H9 (cell line): ENCODE data around the gene NEXN. TPM values are rescaled to one million over a fixed set of nuclear protein-coding genes. Genes with fewer than 3 reads are reported as not detected.
A peak's percentile ranks its signal among the peaks of the same experiment; 100 is the strongest.

ENCODE experiments used
- DNase-seq: peaks from one replicate; pipeline ENCODE4 v3.0.0-alpha.2; 2017
- H2AFZ ChIP-seq: one replicate; pipeline ENCODE4 v1.6.1; 2013; ENCODE audit warnings: mild to moderate bottlenecking, low read length, control low read depth, moderate library complexity
- H2AK5ac ChIP-seq: 2 replicates; pipeline ENCODE4 v1.6.1; 2013; ENCODE audit warnings: low read length, control low read depth, mixed read lengths; ENCODE audit not compliant: insufficient read length
- H2BK120ac ChIP-seq: one replicate; pipeline ENCODE4 v1.6.1; 2013; ENCODE audit warnings: low read depth, mild to moderate bottlenecking, low read length, control low read depth, inconsistent platforms; ENCODE audit not compliant: poor library complexity, severe bottlenecking
- H2BK12ac ChIP-seq: 2 replicates; pipeline ENCODE4 v1.6.1; 2013; ENCODE audit warnings: low read length, control low read depth, mixed read lengths, low read depth; ENCODE audit not compliant: insufficient read length
- H2BK15ac ChIP-seq: 2 replicates; pipeline ENCODE4 v1.6.1; 2013; ENCODE audit warnings: low read depth, low read length, control low read depth
- H2BK20ac ChIP-seq: one replicate; pipeline ENCODE4 v1.6.1; 2013; ENCODE audit warnings: low read depth, mild to moderate bottlenecking, low read length, control low read depth, inconsistent platforms; ENCODE audit not compliant: poor library complexity, severe bottlenecking
- H2BK5ac ChIP-seq: 2 replicates; pipeline ENCODE4 v1.6.1; 2013; ENCODE audit warnings: low read length, control low read depth, mixed read lengths; ENCODE audit not compliant: insufficient read length
- H3K14ac ChIP-seq: 2 replicates; pipeline ENCODE4 v1.6.1; 2013; ENCODE audit warnings: low read length, control low read depth; ENCODE audit not compliant: insufficient read depth
- H3K18ac ChIP-seq: 2 replicates; pipeline ENCODE4 v1.6.1; 2013; ENCODE audit warnings: low read depth, mild to moderate bottlenecking, mixed read lengths, low read length, control low read depth; ENCODE audit not compliant: insufficient read length
- H3K23ac ChIP-seq: 2 replicates; pipeline ENCODE4 v1.6.1; 2013; ENCODE audit warnings: low read length, control low read depth, mixed read lengths, low read depth; ENCODE audit not compliant: insufficient read length
- H3K23me2 ChIP-seq: 2 replicates; pipeline ENCODE4 v1.6.1; 2013; ENCODE audit warnings: low read depth, mild to moderate bottlenecking, mixed read lengths, low read length, control low read depth; ENCODE audit not compliant: insufficient read length, poor library complexity, severe bottlenecking
- H3K27ac ChIP-seq: 2 replicates; pipeline ENCODE4 v1.5.1; 2013; ENCODE audit warnings: low read length, control low read depth, mixed read lengths, low read depth; ENCODE audit not compliant: insufficient read length
- H3K27me3 ChIP-seq: 2 replicates; pipeline ENCODE4 v1.6.1; 2013; ENCODE audit warnings: low read length, control low read depth, inconsistent platforms; ENCODE audit not compliant: insufficient read depth
- H3K4ac ChIP-seq: 2 replicates; pipeline ENCODE4 v1.6.1; 2013; ENCODE audit warnings: low read depth, mild to moderate bottlenecking, control low read depth, inconsistent platforms, low read length, moderate library complexity
- H3K4me1 ChIP-seq: 2 replicates; pipeline ENCODE4 v1.6.1; 2013; ENCODE audit warnings: low read length, control low read depth, inconsistent platforms; ENCODE audit not compliant: insufficient read depth
- H3K4me2 ChIP-seq: 2 replicates; pipeline ENCODE4 v1.6.1; 2013; ENCODE audit warnings: low read length, control low read depth, mixed read lengths; ENCODE audit not compliant: insufficient read length, insufficient read depth
- H3K56ac ChIP-seq: 2 replicates; pipeline ENCODE4 v1.6.1; 2013; ENCODE audit warnings: low read depth, mild to moderate bottlenecking, mixed read lengths, low read length, control low read depth; ENCODE audit not compliant: insufficient read length
- H3K79me1 ChIP-seq: 2 replicates; pipeline ENCODE4 v1.6.1; 2013; ENCODE audit warnings: low read depth, mild to moderate bottlenecking, moderate library complexity, low read length, control low read depth, inconsistent platforms; ENCODE audit not compliant: insufficient read depth, poor library complexity, severe bottlenecking
- H3K79me2 ChIP-seq: 2 replicates; pipeline ENCODE4 v1.6.1; 2013; ENCODE audit warnings: low read length, control low read depth, inconsistent platforms; ENCODE audit not compliant: insufficient read depth
- H3K9ac ChIP-seq: 2 replicates; pipeline ENCODE4 v1.6.1; 2013; ENCODE audit warnings: low read length, control low read depth, mixed read lengths; ENCODE audit not compliant: insufficient read length; ENCODE audit errors: extremely low read depth
- H3K9me3 ChIP-seq: one replicate; pipeline ENCODE4 v1.6.1; 2013; ENCODE audit warnings: low read depth, low read length, inconsistent platforms; ENCODE audit not compliant: control insufficient read depth
- H3T11ph ChIP-seq: one replicate; pipeline ENCODE4 v1.6.1; 2013; ENCODE audit warnings: mild to moderate bottlenecking, low read length, control low read depth, inconsistent platforms
- H4K20me1 ChIP-seq: one replicate; pipeline ENCODE4 v1.6.1; 2013; ENCODE audit not compliant: control insufficient read depth, insufficient read length, insufficient read depth
- H4K5ac ChIP-seq: 2 replicates; pipeline ENCODE4 v1.6.1; 2013; ENCODE audit warnings: low read depth, mild to moderate bottlenecking, mixed read lengths, low read length, control low read depth; ENCODE audit not compliant: insufficient read length
- H4K8ac ChIP-seq: replicated peaks from 2 replicates; pipeline ENCODE4 v1.6.1; 2013; ENCODE audit warnings: low read length, control low read depth, mixed read lengths, low read depth; ENCODE audit not compliant: insufficient read length
- H4K91ac ChIP-seq: 2 replicates; pipeline ENCODE4 v1.6.1; 2013; ENCODE audit warnings: low read depth, mild to moderate bottlenecking, moderate library complexity, mixed read lengths, low read length, control low read depth; ENCODE audit not compliant: insufficient read length
- H3K27ac Mint-ChIP-seq, 3 experiments: 2 replicates in 2 of 3; 3 replicates in 1 of 3; pipeline ENCODE4 v1.8.0; 2020 to 2021; ENCODE audit warnings: mixed read lengths in 3 of 3, mild to moderate bottlenecking in 1 of 3, moderate library complexity in 1 of 3
- H3K27me3 Mint-ChIP-seq: 2 replicates; pipeline ENCODE4 v1.8.0; 2021; ENCODE audit warnings: low read depth, mild to moderate bottlenecking, moderate library complexity, mixed read lengths
- H3K36me3 Mint-ChIP-seq, 3 experiments: 2 replicates in 2 of 3; 3 replicates in 1 of 3; pipeline ENCODE4 v1.8.0; 2020 to 2021; ENCODE audit warnings: low read depth in 3 of 3, mixed read lengths in 3 of 3; ENCODE audit not compliant: insufficient read depth in 1 of 3
- H3K4me1 Mint-ChIP-seq, 2 experiments: 2 replicates each; pipeline ENCODE4 v1.8.0; 2020; ENCODE audit warnings: mixed read lengths in 2 of 2
- H3K4me3 Mint-ChIP-seq, 2 experiments: 2 replicates in 1 of 2; 3 replicates in 1 of 2; pipeline ENCODE4 v1.8.0; 2020 to 2021; ENCODE audit warnings: mild to moderate bottlenecking in 2 of 2, mixed read lengths in 2 of 2, moderate library complexity in 1 of 2
- H3K9me3 Mint-ChIP-seq, 2 experiments: 2 replicates in 1 of 2; 3 replicates in 1 of 2; pipeline ENCODE4 v1.8.0; 2020; ENCODE audit warnings: mild to moderate bottlenecking in 2 of 2, mixed read lengths in 2 of 2, moderate library complexity in 1 of 2
- whole genome bisulfite sequencing: extraction: QIAGEN DNeasy Blood & Tissue Kit; methylation state at CpG from one replicate; pipeline ENCODE4 v1.1.7; 2013; ENCODE audit warnings: missing lambda C conversion rate, low lambda C conversion rate, mixed read lengths; ENCODE audit not compliant: insufficient read length; ENCODE audit errors: extremely low coverage; 5-methylcytosine and 5-hydroxymethylcytosine counted together
- total RNA-seq: library from RNA; stranded (reverse); gene quantifications from 2 replicates; pipeline ENCODE4 v1.2.1, GENCODE V29; 2021
- TF ChIP-seq, protein P1 (sequence below): fragments of 200-600 bp; sonication (generic); conservative IDR thresholded peaks from 3 replicates; pipeline ENCODE4 v1.8.0; 2021; ENCODE audit warnings: antibody characterized with exemption, mild to moderate bottlenecking

Gene NEXN
- total RNA-seq, 1 experiment from 2014 or later, result 3.2 TPM

DNA sequence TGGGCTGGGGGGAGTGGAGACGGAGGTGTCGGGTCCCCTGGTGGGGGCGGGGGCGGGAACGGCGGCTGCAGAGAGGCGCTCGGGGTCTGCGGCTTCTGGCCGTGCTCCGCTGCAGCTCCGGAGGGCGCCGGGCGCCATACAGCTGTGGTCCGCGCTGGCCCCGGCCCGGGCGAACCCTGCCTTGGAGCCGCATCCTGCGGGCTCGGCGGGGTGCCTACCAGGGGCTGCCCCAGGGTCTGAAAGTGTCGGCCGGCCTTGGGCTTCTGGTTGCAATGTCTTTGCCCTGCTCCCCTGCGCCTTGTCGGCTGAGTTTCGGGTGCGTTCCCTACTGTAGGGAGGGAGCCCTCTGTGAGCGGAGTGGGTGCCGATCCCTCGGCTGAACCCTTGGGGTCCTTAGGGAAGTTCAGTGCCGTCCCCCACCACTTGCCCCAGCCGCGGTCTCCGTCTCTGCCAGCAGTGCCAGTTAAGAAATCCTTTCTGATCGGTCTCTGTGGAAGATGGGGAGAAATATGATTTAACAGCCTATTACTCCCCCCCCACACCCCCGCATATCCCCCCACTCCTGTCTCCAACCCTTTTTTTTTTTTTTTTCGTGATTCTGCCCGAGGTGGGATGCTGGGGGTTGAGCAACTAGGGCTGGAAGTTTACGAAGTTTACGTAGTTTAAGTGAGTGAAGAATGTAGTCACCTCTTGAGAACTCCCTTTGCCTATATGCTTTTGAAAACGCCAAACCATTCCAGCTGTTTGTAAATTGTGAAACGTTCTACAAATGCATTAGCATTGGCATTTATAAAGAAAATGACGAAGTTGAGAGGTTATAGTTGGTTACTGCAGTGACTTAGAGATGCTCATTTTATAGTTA is 588 bp downstream of the NEXN start:
- Histone ChIP-seq H3K27ac (no peak overlapping the region), H4K20me1 (no peaks in the 10 kb centered on the region), H2BK12ac (no peak overlapping the region), H2BK15ac (no peak overlapping the region), H2AFZ (peak overlapping the region; percentile 24), H2BK120ac (peak overlapping the region; percentile 71), H3K4me1 (no peaks in the 10 kb centered on the region), H4K5ac (no peak overlapping the region), H3K18ac (peak overlapping the region; percentile 88), H2AK5ac (no peak overlapping the region), H3K14ac (peak overlapping the region; percentile 94), H3K9me3 (no peaks in the 10 kb centered on the region), H4K91ac (no peak overlapping the region), H3K79me2 (no peaks in the 10 kb centered on the region), H4K8ac (no peak overlapping the region), H3K4ac (no peak overlapping the region), H3T11ph (no peak overlapping the region), H3K56ac (no peak overlapping the region), H3K23ac (no peak overlapping the region), H3K23me2 (no peaks in the 10 kb centered on the region), H3K9ac (peak overlapping the region; percentile 74), H3K4me2 (peak overlapping the region; percentile 51), H2BK20ac (no peak overlapping the region), H3K27me3 (no peaks in the 10 kb centered on the region), H3K79me1 (no peaks in the 10 kb centered on the region), H2BK5ac (no peak overlapping the region)
- Mint-ChIP-seq H3K4me3 (peak overlapping the region; percentile 89 to 96), H3K9me3 (no peaks in the 10 kb centered on the region; a peak in 1 of 5 replicates), H3K27ac (peak overlapping the region; percentile 74 to 99 (median 92)), H3K27me3 (peaks cover 1% of the 10 kb centered on the region; the same call in 1 of the 2 replicates), H3K36me3 (peaks cover 0 to 2% (median 0%) of the 10 kb centered on the region in 3 experiments; a peak in 1 of 7 replicates), H3K4me1 (peaks cover 9 to 12% of the 10 kb centered on the region in 2 experiments)
- TF ChIP-seq, protein P1, sequence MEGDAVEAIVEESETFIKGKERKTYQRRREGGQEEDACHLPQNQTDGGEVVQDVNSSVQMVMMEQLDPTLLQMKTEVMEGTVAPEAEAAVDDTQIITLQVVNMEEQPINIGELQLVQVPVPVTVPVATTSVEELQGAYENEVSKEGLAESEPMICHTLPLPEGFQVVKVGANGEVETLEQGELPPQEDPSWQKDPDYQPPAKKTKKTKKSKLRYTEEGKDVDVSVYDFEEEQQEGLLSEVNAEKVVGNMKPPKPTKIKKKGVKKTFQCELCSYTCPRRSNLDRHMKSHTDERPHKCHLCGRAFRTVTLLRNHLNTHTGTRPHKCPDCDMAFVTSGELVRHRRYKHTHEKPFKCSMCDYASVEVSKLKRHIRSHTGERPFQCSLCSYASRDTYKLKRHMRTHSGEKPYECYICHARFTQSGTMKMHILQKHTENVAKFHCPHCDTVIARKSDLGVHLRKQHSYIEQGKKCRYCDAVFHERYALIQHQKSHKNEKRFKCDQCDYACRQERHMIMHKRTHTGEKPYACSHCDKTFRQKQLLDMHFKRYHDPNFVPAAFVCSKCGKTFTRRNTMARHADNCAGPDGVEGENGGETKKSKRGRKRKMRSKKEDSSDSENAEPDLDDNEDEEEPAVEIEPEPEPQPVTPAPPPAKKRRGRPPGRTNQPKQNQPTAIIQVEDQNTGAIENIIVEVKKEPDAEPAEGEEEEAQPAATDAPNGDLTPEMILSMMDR, result no peak
- WGBS, result no CpG with 5 or more reads among the region's 46 CpGs
- DNase-seq, result peak; percentile 68
